ENCODE measurements around the gene ISM2. TPM values are rescaled to one million over a fixed set of nuclear protein-coding genes. Genes with fewer than 3 reads are reported as not detected.

The ISM2 gene
- total and polyA plus RNA-seq, 2 of the 8 experiments (the other 6 are each of a cell fraction or from before 2014, with no cell fraction given), result 0.52 to 0.79 TPM

GRCh38 chr14:77526266-77526665 is 27.6 kb upstream of the ISM2 start:
- Histone ChIP-seq H3K79me1 (ENCODE audit: low read depth, low read length) (no peaks in the 10 kb centered on the region), H4K8ac (ENCODE audit: extremely low read depth, insufficient read depth, low read length) (no peak overlapping the region), H3K4me3 (ENCODE audit: extremely low read depth in 1 of 4, insufficient read depth in 2 of 4, low read depth in 3 of 4, low read length in 4 of 4) (no peak overlapping the region), H3K23me2 (ENCODE audit: low read depth, low read length) (no peaks in the 10 kb centered on the region), H2BK15ac (ENCODE audit: low read length) (no peak overlapping the region), H2BK120ac (replicated peaks; ENCODE audit: low read depth, low read length) (no peak overlapping the region), H2BK12ac (ENCODE audit: low read depth, low read length) (no peak overlapping the region), H3K36me3 (ENCODE audit: control insufficient read depth in 2 of 4, insufficient read depth in 4 of 4, low read length in 3 of 4) (no peaks in the 10 kb centered on the region), H4K5ac (ENCODE audit: insufficient read length, low read depth, low read length) (no peak overlapping the region), H2BK5ac (ENCODE audit: low read depth, low read length) (no peak overlapping the region), H3K4me2 (ENCODE audit: insufficient read depth in 1 of 2, low read depth in 2 of 2, low read length in 2 of 2) (no peak overlapping the region), H3K27ac (ENCODE audit: low read depth, low read length) (no peak overlapping the region), H3K9me3 (ENCODE audit: insufficient read depth in 2 of 2, low read depth in 1 of 2, low read length in 1 of 2) (no peaks in the 10 kb centered on the region), H3K14ac (ENCODE audit: insufficient read length) (no peak overlapping the region), H3K27me3 (replicated peaks in 1 of 4; ENCODE audit: control insufficient read depth in 3 of 4, extremely low read depth in 1 of 4, insufficient read depth in 3 of 4, low read length in 3 of 4) (no peaks in the 10 kb centered on the region), H3K18ac (ENCODE audit: extremely low read depth, low read length) (no peak overlapping the region), H3K4me1 (replicated peaks in 1 of 4; ENCODE audit: control insufficient read depth in 3 of 4, insufficient read depth in 4 of 4, low read length in 3 of 4) (no peaks in the 10 kb centered on the region), H3K9ac (replicated peaks in 1 of 4; ENCODE audit: extremely low read depth in 1 of 4, low read depth in 3 of 4, low read length in 3 of 4) (no peak overlapping the region), H2BK20ac (ENCODE audit: low read length) (no peak overlapping the region), H3K23ac (ENCODE audit: insufficient read length) (no peak overlapping the region), H2AFZ (ENCODE audit: low read length) (no peak overlapping the region), H4K91ac (replicated peaks; ENCODE audit: insufficient read length, low read length) (no peak overlapping the region), H3K4ac (replicated peaks; ENCODE audit: insufficient read length, low read depth, low read length) (no peak overlapping the region), H4K20me1 (replicated peaks in 1 of 2; ENCODE audit: control insufficient read depth in 1 of 2, insufficient read depth in 2 of 2, low read length in 2 of 2) (peaks cover 0 to 1% of the 10 kb centered on the region in 2 experiments), H3K56ac (replicated peaks; ENCODE audit: insufficient read length, low read depth, low read length) (no peak overlapping the region), H3K79me2 (ENCODE audit: control insufficient read depth in 1 of 2, insufficient read depth in 2 of 2, low read length in 2 of 2) (no peaks in the 10 kb centered on the region), H2AK5ac (ENCODE audit: low read depth, low read length) (no peak overlapping the region)
- TF ChIP-seq SIX5 (IDR thresholded peaks at IDR 0.05; ENCODE audit: low read depth, low read length), result no peak
- TF ChIP-seq KDM5A (IDR thresholded peaks at IDR 0.05; ENCODE audit: low read length), result no peak
- TF ChIP-seq CREB1 (IDR thresholded peaks at IDR 0.05), result no peak
- TF ChIP-seq SIRT6 (IDR thresholded peaks at IDR 0.05; ENCODE audit: low read length), result no peak
- TF ChIP-seq NANOG (IDR thresholded peaks at IDR 0.05; ENCODE audit: insufficient read depth, low read depth, low read length, poor library complexity, severe bottlenecking), result no peak
- ChIA-PET POLR2A (ENCODE audit: partially characterized antibody) (no interaction called here), CTCF (ENCODE audit: partially characterized antibody) (interaction anchor here (1.2 kb wide), 1 partner anchor 67 kb away, joined by 3 read pairs; no protein-coding TSS in a partner anchor)
- FAIRE-seq, result no peak
- no peak for DNase-seq (ENCODE audit: low read depth in 1 of 2, low spot score in 2 of 2)
- 92% methylated on average over 1 of the region's 1 CpG; no CpG with 5 or more reads in 1 of the 2 experiments for WGBS, 2 experiments (ENCODE audit: extremely low coverage in 1 of 2, insufficient coverage in 1 of 2, insufficient read length in 1 of 2, insufficient replicate concordance in 2 of 2, low coverage in 1 of 2, low lambda C conversion rate in 2 of 2, missing lambda C conversion rate in 1 of 2)

Data from H1 (cell line).